MM.1S (cell line): Measurements from ENCODE around the gene RAPSN.

Source experiments
- DNase-seq: peaks from one replicate; pipeline ENCODE4 v3.0.0-alpha.2; 2015
- H2AFZ ChIP-seq: fragments of 300-600 bp; sonication (generic); 2 replicates; pipeline ENCODE4 v1.6.0; 2016; ENCODE audit warnings: antibody characterized with exemption, low read length
- H3F3A ChIP-seq: fragments of 300-600 bp; sonication (generic); 2 replicates; pipeline ENCODE4 v1.6.1; 2016; ENCODE audit warnings: mild to moderate bottlenecking, antibody characterized with exemption, low read length, moderate library complexity, mixed read lengths; ENCODE audit not compliant: insufficient read depth
- H3K27ac ChIP-seq: fragments of 300-600 bp; sonication (generic); 2 replicates; pipeline ENCODE4 v1.5.1; 2016; ENCODE audit warnings: mild to moderate bottlenecking, low read length
- H3K27me3 ChIP-seq: fragments of 300-600 bp; sonication (generic); replicated peaks from 2 replicates; pipeline ENCODE4 v1.6.0; 2016; ENCODE audit warnings: low read length; ENCODE audit not compliant: insufficient read depth
- H3K36me3 ChIP-seq: fragments of 300-600 bp; sonication (generic); replicated peaks from 2 replicates; pipeline ENCODE4 v1.6.1; 2016; ENCODE audit warnings: mild to moderate bottlenecking, low read length, mixed read lengths; ENCODE audit not compliant: insufficient read depth
- H3K4me1 ChIP-seq: fragments of 300-600 bp; sonication (generic); 2 replicates; pipeline ENCODE4 v1.6.1; 2016; ENCODE audit warnings: low read length, mixed read lengths
- H3K4me2 ChIP-seq: fragments of 300-600 bp; sonication (generic); 2 replicates; pipeline ENCODE4 v1.6.0; 2016; ENCODE audit warnings: low read depth, low read length
- H3K4me3 ChIP-seq: fragments of 300-600 bp; sonication (generic); 2 replicates; pipeline ENCODE4 v1.5.1; 2016; ENCODE audit warnings: low read length, mixed read lengths
- H3K79me2 ChIP-seq: fragments of 300-600 bp; sonication (generic); 2 replicates; pipeline ENCODE4 v1.6.1; 2016; ENCODE audit warnings: mixed run types, low read length, mixed read lengths
- H3K9ac ChIP-seq: fragments of 300-600 bp; sonication (generic); 2 replicates; pipeline ENCODE4 v1.6.1; 2016; ENCODE audit warnings: low read length, mixed read lengths
- H3K9me2 ChIP-seq: fragments of 300-600 bp; sonication (generic); replicated peaks from 2 replicates; pipeline ENCODE4 v1.6.1; 2016; ENCODE audit warnings: mild to moderate bottlenecking, low read length, mixed read lengths; ENCODE audit not compliant: insufficient read depth
- H3K9me3 ChIP-seq: fragments of 300-600 bp; sonication (generic); replicated peaks from 2 replicates; pipeline ENCODE4 v1.6.1; 2016; ENCODE audit warnings: mild to moderate bottlenecking, low read length, mixed read lengths; ENCODE audit not compliant: insufficient read depth
- H4K20me1 ChIP-seq: fragments of 300-600 bp; sonication (generic); 2 replicates; pipeline ENCODE4 v1.6.1; 2016; ENCODE audit warnings: mild to moderate bottlenecking, low read length, moderate library complexity, mixed read lengths; ENCODE audit not compliant: insufficient read depth
- EZH2 ChIP-seq: fragments of 300-600 bp; sonication (generic); optimal IDR thresholded peaks from 2 replicates; pipeline ENCODE3; 2017; ENCODE audit warnings: low read depth, mild to moderate bottlenecking, antibody characterized with exemption, low read length, mixed read lengths
- EZH2phosphoT487 ChIP-seq: fragments of 300-600 bp; sonication (generic); IDR thresholded peaks from 2 replicates; pipeline ENCODE4 v1.6.1; 2018; ENCODE audit warnings: antibody characterized with exemption, low read length
- TF ChIP-seq, protein P1 (sequence below): fragments of 300-600 bp; sonication (generic); IDR thresholded peaks from 2 replicates; pipeline ENCODE4 v1.5.1; 2016; ENCODE audit warnings: antibody characterized with exemption, low read length, mixed read lengths

The RAPSN gene

DNA sequence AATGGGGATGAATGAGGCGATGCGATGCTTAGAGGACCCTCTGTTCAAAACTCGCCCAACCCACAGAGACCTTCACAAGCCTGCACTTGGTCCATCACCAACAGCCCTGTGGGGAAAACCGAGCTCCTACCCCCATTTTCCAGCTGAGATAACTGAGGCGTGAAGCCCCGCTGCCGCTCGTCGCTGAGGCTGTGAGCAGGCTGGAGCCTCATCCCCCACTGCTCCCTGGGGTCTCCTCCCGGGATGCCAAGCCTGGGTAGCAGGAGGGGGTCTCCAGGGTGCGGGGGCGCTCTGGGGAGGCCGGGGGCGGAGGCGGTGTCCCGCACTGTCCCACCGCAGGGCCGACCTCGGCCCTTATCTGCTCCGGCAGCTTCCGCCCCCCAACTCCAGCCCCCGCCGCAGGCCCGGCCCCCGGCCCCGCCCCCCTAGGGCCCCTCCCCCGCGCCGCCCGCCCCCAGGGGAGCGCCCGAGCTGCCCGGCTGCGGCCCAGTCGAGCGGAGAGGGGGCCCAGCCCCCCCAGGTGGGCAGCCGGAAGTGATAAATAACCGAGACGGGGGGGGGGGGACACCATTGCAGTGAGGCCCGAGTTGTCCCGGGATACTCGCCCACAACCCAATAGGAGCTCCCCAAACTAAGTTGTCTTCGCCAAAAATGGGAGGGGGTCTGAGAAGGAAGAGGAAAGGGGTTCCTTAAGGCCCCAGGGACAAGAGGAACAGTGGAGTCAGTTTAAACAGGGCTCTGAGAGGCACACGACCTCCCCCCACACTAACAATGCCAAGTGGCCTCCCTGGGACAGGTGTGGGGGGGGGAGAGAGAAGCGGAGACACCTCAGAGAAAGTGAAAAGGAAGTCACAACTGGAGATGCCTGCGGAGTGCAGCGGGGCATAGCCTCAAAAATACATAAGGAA lies 48.8 kb downstream of the RAPSN start:
- TF ChIP-seq EZH2phosphoT487 = no peak
- TF ChIP-seq EZH2 = no peak
- TF ChIP-seq, protein P1, sequence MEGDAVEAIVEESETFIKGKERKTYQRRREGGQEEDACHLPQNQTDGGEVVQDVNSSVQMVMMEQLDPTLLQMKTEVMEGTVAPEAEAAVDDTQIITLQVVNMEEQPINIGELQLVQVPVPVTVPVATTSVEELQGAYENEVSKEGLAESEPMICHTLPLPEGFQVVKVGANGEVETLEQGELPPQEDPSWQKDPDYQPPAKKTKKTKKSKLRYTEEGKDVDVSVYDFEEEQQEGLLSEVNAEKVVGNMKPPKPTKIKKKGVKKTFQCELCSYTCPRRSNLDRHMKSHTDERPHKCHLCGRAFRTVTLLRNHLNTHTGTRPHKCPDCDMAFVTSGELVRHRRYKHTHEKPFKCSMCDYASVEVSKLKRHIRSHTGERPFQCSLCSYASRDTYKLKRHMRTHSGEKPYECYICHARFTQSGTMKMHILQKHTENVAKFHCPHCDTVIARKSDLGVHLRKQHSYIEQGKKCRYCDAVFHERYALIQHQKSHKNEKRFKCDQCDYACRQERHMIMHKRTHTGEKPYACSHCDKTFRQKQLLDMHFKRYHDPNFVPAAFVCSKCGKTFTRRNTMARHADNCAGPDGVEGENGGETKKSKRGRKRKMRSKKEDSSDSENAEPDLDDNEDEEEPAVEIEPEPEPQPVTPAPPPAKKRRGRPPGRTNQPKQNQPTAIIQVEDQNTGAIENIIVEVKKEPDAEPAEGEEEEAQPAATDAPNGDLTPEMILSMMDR = no peak
- H3K4me3 ChIP-seq = peak overlapping the region; percentile 46
- peaks cover 15% of the 10 kb centered on the region for H3K4me1 ChIP-seq
- H3K79me2 ChIP-seq = no peaks in the 10 kb centered on the region
- peak overlapping the region; percentile 65 for H2AFZ ChIP-seq
- H3K36me3 ChIP-seq = no peaks in the 10 kb centered on the region
- H3K27ac ChIP-seq = no peak overlapping the region
- H3K27me3 ChIP-seq = no peaks in the 10 kb centered on the region
- H3K9me3 ChIP-seq = no peaks in the 10 kb centered on the region
- H3F3A ChIP-seq = no peaks in the 10 kb centered on the region
- DNase-seq = peak; percentile 21
- H3K9me2 ChIP-seq = no peaks in the 10 kb centered on the region
- H4K20me1 ChIP-seq = no peaks in the 10 kb centered on the region
- H3K9ac ChIP-seq = peak overlapping the region; percentile 31; the same call in 1 of the 2 replicates
- H3K4me2 ChIP-seq = peak overlapping the region; percentile 74

DNA sequence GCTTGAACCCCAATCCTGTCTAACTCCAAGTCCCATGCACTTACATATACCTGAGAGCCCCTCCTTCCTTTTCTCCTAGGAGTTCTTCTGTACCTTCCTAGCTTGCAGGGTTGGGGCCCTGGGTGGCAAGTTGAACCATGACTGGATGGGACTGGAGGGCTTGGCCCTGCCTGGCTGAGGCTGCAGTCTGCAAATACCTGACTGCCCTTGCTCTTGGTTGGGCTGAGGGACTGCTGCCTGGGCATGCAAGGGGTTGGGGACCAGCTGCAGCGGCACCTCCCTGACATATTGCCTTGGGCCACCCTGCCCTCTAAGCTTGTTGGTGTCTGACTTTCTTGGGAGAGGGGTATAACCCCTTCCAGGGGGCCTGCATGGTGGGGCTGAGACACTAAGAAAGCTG lies 50.4 kb downstream of the RAPSN start:
- TF ChIP-seq, protein P1 = no peak
- TF ChIP-seq EZH2 (no peak), EZH2phosphoT487 (no peak)
- no peaks in the 10 kb centered on the region for H3K9me2 ChIP-seq
- H3K4me2 ChIP-seq = no peak overlapping the region
- H4K20me1 ChIP-seq = no peaks in the 10 kb centered on the region
- H3K4me1 ChIP-seq = peaks cover 30% of the 10 kb centered on the region
- H3K4me3 ChIP-seq = no peak overlapping the region
- no peaks in the 10 kb centered on the region for H3K9me3 ChIP-seq
- DNase-seq = no peak
- no peak overlapping the region for H3K9ac ChIP-seq
- H3K27me3 ChIP-seq = no peaks in the 10 kb centered on the region
- H3K27ac ChIP-seq = no peak overlapping the region
- no peak overlapping the region for H2AFZ ChIP-seq
- H3K79me2 ChIP-seq = no peaks in the 10 kb centered on the region
- no peaks in the 10 kb centered on the region for H3K36me3 ChIP-seq
- no peaks in the 10 kb centered on the region for H3F3A ChIP-seq

GRCh38 chr11:47398011-47398410 lies 50.9 kb downstream of the RAPSN start:
- Histone ChIP-seq H3K4me3 (no peak overlapping the region), H3K27ac (no peak overlapping the region), H3K27me3 (no peaks in the 10 kb centered on the region), H4K20me1 (no peaks in the 10 kb centered on the region), H3K36me3 (no peaks in the 10 kb centered on the region), H3K9me2 (no peaks in the 10 kb centered on the region), H3K9me3 (no peaks in the 10 kb centered on the region), H3K4me2 (no peak overlapping the region), H3K4me1 (peaks cover 35% of the 10 kb centered on the region), H2AFZ (no peak overlapping the region), H3K9ac (no peak overlapping the region), H3K79me2 (no peaks in the 10 kb centered on the region), H3F3A (no peaks in the 10 kb centered on the region)
- TF ChIP-seq EZH2 = no peak
- TF ChIP-seq, protein P1 = no peak
- no peak for TF ChIP-seq EZH2phosphoT487
- DNase-seq = no peak
